Psoas muscle (tissue), 8 donors: ENCODE data around the gene CUTA. TPM values are rescaled to one million over a fixed set of nuclear protein-coding genes. Genes with fewer than 3 reads are reported as not detected.
"Not testable (repeated sequence)": the region's sequence is repeated elsewhere in the genome, so short reads cannot be mapped to it uniquely, and the experiment has no call there.

ENCODE experiments used
- ATAC-seq, 4 donors: fragments of 200-7000 bp; cut with Tn5 transposase; one replicate each; pipeline ENCODE4 v1.9.1; 2020; ENCODE audit warnings: moderate library complexity in 3 of 4, mild to moderate bottlenecking in 2 of 4
- DNase-seq, 2 donors: peaks; one replicate each; pipeline ENCODE4 v3.0.0-alpha.2; 2020
- H3K27ac ChIP-seq: fragments of 200-600 bp; one replicate; pipeline ENCODE4 v1.8.0; 2022
- H3K27me3 ChIP-seq, 3 donors: fragments of 200-600 bp in 1 of 3; one replicate each; pipeline versions ENCODE4 v1.6.1 to v1.8.0; 2013 to 2022; ENCODE audit warnings: low read length in 2 of 3, mild to moderate bottlenecking in 2 of 3, moderate library complexity in 1 of 3; ENCODE audit not compliant: insufficient read depth in 3 of 3
- H3K36me3 ChIP-seq, 2 donors: fragments of 200-600 bp in 1 of 2; one replicate each; pipeline versions ENCODE4 v1.6.1 to v1.8.0; 2013 to 2022; ENCODE audit warnings: low read depth in 1 of 2, mild to moderate bottlenecking in 1 of 2, moderate library complexity in 1 of 2; ENCODE audit not compliant: insufficient read depth in 1 of 2
- H3K4me1 ChIP-seq: fragments of 200-600 bp; one replicate; pipeline ENCODE4 v1.8.0; 2022
- H3K4me3 ChIP-seq: fragments of 200-600 bp; one replicate; pipeline ENCODE4 v1.8.0; 2022; ENCODE audit warnings: mild to moderate bottlenecking
- H3K9me3 ChIP-seq: fragments of 200-600 bp; one replicate; pipeline ENCODE4 v1.8.0; 2022
- WGBS, 3 donors: extraction: QIAGEN DNeasy Blood & Tissue Kit; methylation state at CpG; one replicate each; pipeline versions ENCODE4 v1.1.6 to v1.1.7; 2013; 5-methylcytosine and 5-hydroxymethylcytosine counted together
- intact Hi-C, 2 donors: fragments of 100-400 bp; cut with DNase I; formaldehyde crosslinking; loops; one replicate each; pipeline versions ENCODE4 v1.11.0 to v1.14.2; 2022
- polyA plus RNA-seq, 3 donors: library from polyadenylated mRNA; stranded (reverse); fragments of 200-250 nt; gene quantifications; one replicate each; pipeline ENCODE4 v1.2.3, GENCODE V29; 2013
- total RNA-seq, 4 donors: library from RNA; stranded (reverse); fragmentation: NEBNext Ultra II Directional in 2 of 4; extraction: Animal tissue kit (Norgen Biotek cat#: 25700) in 2 of 4; gene quantifications; one replicate each; pipeline versions ENCODE4 v1.2.1 to v1.2.4, GENCODE V29; 2021 to 2023
- TF ChIP-seq, protein P1 (sequence below): fragments of 200-600 bp; IDR thresholded peaks from one replicate; pipeline ENCODE4 v1.8.0; 2022; ENCODE audit warnings: antibody characterized with exemption
- donor health status: healthy with polysubstance abuse.
- donor health status: DM: no; HTN: no; CAD: no; lungs with moderate emphysema.
- donor health status: Bipolar disorder and iron deficiency.
- donor health status: healthy.
- donor health status: DM: yes; HTN: yes; CAD: no.
- donor health status: DM: no; HTN: no; CAD: no.
- donor health status: DM: no; HTN: no; CAD: no.
- donor health status: DM: yes; HTN: yes; CAD: no.

The CUTA gene
- total and polyA plus RNA-seq, 7 donors: 75.4 to 126 (median 102) TPM

DNA sequence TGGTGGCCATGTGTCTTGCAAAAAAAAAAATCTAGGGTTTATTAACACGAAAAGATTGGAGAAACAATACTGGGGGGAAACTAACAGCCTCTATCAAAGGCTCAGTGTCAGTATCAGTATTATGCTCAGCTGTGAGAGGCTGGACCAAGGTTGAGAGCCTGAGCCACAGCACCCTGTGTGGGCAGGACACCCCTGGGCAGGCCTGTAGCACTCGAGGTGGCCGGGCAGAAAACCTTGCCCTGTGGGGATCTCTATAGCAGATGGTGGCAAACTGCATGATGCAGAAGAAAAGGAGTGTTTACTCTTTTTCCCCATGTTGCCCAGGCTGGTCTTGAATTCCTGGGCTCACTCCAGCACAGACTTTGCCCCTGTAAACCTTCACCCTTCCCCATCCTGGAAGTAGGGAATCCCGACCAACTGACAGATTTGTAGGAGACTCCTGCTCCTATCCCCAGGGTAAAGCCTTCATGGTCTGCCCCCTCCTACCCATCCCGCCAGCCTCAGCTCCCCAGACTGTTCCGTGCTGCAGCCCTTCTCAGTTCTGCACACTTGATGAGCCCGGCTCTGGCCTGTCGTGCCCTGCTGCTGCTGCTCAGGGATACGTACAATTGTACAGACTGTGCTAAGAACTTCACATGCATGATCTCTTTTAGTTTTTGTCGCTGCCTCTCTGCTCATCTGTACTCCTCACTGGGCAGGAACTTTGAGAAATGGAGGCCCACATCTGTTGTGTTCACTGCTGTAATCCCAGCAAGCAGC lies 34.3 kb downstream of the CUTA start:
- H3K4me3 ChIP-seq: no peak overlapping the region
- 67 to 76% (median 73%) methylated on average over 10 of the region's 10 CpGs for whole genome bisulfite sequencing, 3 donors
- no peaks in the 10 kb centered on the region for H3K36me3 ChIP-seq
- H3K9me3 ChIP-seq: no peaks in the 10 kb centered on the region
- TF ChIP-seq, protein P1, sequence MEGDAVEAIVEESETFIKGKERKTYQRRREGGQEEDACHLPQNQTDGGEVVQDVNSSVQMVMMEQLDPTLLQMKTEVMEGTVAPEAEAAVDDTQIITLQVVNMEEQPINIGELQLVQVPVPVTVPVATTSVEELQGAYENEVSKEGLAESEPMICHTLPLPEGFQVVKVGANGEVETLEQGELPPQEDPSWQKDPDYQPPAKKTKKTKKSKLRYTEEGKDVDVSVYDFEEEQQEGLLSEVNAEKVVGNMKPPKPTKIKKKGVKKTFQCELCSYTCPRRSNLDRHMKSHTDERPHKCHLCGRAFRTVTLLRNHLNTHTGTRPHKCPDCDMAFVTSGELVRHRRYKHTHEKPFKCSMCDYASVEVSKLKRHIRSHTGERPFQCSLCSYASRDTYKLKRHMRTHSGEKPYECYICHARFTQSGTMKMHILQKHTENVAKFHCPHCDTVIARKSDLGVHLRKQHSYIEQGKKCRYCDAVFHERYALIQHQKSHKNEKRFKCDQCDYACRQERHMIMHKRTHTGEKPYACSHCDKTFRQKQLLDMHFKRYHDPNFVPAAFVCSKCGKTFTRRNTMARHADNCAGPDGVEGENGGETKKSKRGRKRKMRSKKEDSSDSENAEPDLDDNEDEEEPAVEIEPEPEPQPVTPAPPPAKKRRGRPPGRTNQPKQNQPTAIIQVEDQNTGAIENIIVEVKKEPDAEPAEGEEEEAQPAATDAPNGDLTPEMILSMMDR: no peak
- no peak for DNase-seq
- H3K4me1 ChIP-seq: no peaks in the 10 kb centered on the region
- no peak for ATAC-seq
- no peaks in the 10 kb centered on the region for H3K27me3 ChIP-seq
- intact Hi-C loops: no loop called here
- H3K27ac ChIP-seq: no peak overlapping the region

GRCh38 chr6:33380272-33380981 lies 37.5 kb downstream of the CUTA start:
- H3K9me3 ChIP-seq: no peaks in the 10 kb centered on the region
- H3K4me3 ChIP-seq: no peak overlapping the region
- H3K27me3 ChIP-seq: no peaks in the 10 kb centered on the region
- TF ChIP-seq, protein P1: no peak
- H3K4me1 ChIP-seq: peaks cover 4% of the 10 kb centered on the region
- no peak for DNase-seq
- no peak overlapping the region for H3K27ac ChIP-seq
- intact Hi-C loops: no loop called here
- WGBS, 3 donors: 80 to 85% (median 80%) methylated on average over 2 of the region's 2 CpGs
- ATAC-seq: no peak
- no peaks in the 10 kb centered on the region for H3K36me3 ChIP-seq

DNA sequence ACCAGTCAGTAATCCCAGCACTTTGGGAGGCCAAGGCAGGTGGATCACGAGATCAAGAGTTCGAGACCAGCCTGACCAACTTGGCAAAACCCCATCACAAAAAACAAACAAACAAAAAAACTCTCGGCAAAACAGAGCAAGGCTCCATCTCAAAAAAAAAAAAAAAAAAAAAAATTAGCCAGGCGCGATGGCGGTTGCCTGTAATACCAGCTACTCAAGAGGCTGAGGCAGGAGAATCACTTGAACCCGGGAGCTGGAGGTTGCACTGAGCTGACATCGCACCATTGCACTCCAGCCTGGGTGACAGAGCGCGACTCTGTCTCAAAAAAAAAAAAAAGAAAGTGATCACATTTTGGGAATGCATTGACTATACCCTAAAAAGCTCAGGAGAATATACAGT lies 38.7 kb downstream of the CUTA start:
- not testable (repeated sequence) for H3K9me3 ChIP-seq, ATAC-seq, H3K27ac ChIP-seq, H3K4me3 ChIP-seq, H3K27me3 ChIP-seq, H3K36me3 ChIP-seq, DNase-seq
- intact Hi-C loops: loop anchor here in 1 of 2 donors (5.0 kb wide), 1 partner anchor 73 kb away; the partner anchor contains the start of gene ZBTB9
- peaks cover 16% of the 10 kb centered on the region for H3K4me1 ChIP-seq
- 91 to 96% (median 94%) methylated on average over 10 of the region's 10 CpGs for WGBS, 3 donors

DNA sequence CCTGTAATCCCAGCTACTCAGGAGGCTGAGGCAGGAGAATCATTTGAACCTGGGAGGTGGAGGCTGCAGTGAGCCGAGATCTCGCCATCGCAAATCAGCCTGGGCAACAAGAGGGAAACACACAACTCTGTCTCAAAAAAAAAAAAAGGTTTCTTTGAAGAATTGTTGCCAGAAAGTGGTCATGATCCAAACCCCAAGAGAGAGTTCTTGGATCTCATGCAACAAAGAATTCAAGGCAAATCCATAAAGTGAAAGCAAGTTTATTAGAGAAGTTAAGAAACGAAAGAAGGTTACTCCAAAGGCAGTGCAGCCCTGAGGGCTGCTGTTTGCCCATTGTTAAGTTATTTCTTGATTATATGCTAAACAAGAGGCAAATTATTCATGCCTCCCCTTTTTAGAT lies 40.7 kb downstream of the CUTA start:
- 69 to 80% (median 73%) methylated on average over 4 of the region's 4 CpGs for WGBS, 3 donors
- no peak overlapping the region for H3K4me3 ChIP-seq
- H3K4me1 ChIP-seq: peaks cover 26% of the 10 kb centered on the region
- H3K27ac ChIP-seq: no peak overlapping the region
- ATAC-seq (no peak), DNase-seq (no peak)
- TF ChIP-seq, protein P1: no peak
- H3K27me3 ChIP-seq: no peaks in the 10 kb centered on the region
- intact Hi-C loops: loop anchor here in 1 of 2 donors (5.0 kb wide), 1 partner anchor 75 kb away; the partner anchor contains the start of gene ZBTB9
- no peaks in the 10 kb centered on the region for H3K36me3 ChIP-seq
- no peaks in the 10 kb centered on the region for H3K9me3 ChIP-seq

DNA sequence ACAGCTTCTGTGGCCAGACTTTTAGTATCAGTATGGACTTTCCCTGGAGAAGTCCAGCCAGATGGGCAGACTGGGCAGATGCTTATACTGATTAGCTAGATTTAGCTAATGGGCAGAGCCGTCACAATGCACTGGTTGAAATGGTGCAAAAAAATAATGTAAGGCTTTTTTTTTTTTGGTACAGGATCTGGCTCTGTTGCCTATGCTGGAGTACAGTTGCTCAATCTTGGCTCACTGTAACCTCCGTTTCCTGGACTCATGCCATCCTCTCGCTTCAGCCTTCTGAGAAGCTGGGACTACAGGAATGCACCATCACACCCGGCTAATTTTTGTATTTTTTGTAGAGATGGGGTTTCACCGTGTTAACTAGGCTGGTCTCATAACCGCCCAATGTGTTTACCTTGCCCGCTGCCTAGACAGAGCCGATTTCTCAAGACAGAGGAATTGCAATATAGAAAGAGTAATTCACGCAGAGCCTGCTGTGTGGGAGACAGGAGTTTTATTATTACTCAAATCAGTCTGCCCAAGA lies 42.7 kb downstream of the CUTA start:
- Histone ChIP-seq H3K27ac (peak overlapping the region; percentile 36), H3K4me1 (peaks cover 28% of the 10 kb centered on the region), H3K9me3 (no peaks in the 10 kb centered on the region), H3K27me3 (no peaks in the 10 kb centered on the region), H3K4me3 (no peak overlapping the region), H3K36me3 (no peaks in the 10 kb centered on the region)
- intact Hi-C loops: loop anchor here in 1 of 2 donors (5.0 kb wide), 1 partner anchor 77 kb away; the partner anchor contains the start of gene ZBTB9
- DNase-seq (peak; percentile 60 to 77), ATAC-seq (peak; percentile 70 to 95 (median 84))
- TF ChIP-seq, protein P1: no peak
- 14 to 15% (median 14%) methylated on average over 9 of the region's 9 CpGs for WGBS, 3 donors
